ENCODE measurements around the gene MAFG.

DNA sequence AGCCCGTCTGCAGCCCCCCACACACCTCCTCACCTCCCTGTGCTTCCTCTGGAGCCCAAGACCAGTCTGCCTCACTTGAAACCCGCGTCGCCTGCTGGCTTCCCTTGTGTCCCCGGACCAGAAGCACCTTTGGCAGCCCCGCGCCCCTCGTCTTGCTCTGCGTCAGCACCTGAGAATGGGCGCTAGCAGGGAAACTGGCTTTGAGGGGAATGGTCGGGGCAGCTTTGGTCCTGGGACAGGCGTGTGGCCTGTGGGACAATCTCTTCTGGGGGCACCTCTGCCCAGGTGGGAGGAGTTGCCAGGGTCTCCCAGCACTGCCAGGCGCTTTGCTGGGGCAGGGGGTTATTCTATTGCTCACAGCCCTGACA, 3.6 kb upstream of the MAFG start:
- TF ChIP-seq, protein P1, sequence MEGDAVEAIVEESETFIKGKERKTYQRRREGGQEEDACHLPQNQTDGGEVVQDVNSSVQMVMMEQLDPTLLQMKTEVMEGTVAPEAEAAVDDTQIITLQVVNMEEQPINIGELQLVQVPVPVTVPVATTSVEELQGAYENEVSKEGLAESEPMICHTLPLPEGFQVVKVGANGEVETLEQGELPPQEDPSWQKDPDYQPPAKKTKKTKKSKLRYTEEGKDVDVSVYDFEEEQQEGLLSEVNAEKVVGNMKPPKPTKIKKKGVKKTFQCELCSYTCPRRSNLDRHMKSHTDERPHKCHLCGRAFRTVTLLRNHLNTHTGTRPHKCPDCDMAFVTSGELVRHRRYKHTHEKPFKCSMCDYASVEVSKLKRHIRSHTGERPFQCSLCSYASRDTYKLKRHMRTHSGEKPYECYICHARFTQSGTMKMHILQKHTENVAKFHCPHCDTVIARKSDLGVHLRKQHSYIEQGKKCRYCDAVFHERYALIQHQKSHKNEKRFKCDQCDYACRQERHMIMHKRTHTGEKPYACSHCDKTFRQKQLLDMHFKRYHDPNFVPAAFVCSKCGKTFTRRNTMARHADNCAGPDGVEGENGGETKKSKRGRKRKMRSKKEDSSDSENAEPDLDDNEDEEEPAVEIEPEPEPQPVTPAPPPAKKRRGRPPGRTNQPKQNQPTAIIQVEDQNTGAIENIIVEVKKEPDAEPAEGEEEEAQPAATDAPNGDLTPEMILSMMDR (conservative IDR thresholded peaks at IDR 0.05 in 1 of 2, IDR thresholded peaks at IDR 0.05 in 1 of 2; ENCODE audit: extremely low read depth in 1 of 2, insufficient read depth in 1 of 2, low read depth in 1 of 2, low read length in 2 of 2): no peak
- TF ChIP-seq EZH2 (IDR thresholded peaks at IDR 0.05; ENCODE audit: borderline replicate concordance, low read length): no peak
